SK-N-SH (cell line): Measurements from ENCODE around the gene DIRAS2. TPM values are rescaled to one million over a fixed set of nuclear protein-coding genes. Genes with fewer than 3 reads are reported as not detected.
A peak's percentile ranks its signal among the peaks of the same experiment; 100 is the strongest.

ENCODE experiments used
- CTCF ChIA-PET: fragments of 300-600, 350-600 bp; formaldehyde crosslinking; extraction: SDS; loops from one replicate; lab custom pipeline; 2021; lab: Yijun Ruan, JAX
- POLR2A ChIA-PET: fragments of 350-600 bp; sonication (Branson Sonifier 250); formaldehyde crosslinking; extraction: SDS; loops from one replicate; lab custom pipeline; 2020; ENCODE audit warnings: antibody characterized with exemption, inconsistent platforms; lab: Yijun Ruan, JAX
- DNase-seq: peaks from one replicate; pipeline ENCODE4 v3.0.0; 2012
- H2AFZ ChIP-seq: fragments of 200-600 bp; sonication (generic); 2 replicates; pipeline ENCODE4 v1.8.1; 2016; ENCODE audit warnings: antibody characterized with exemption, mild to moderate bottlenecking, low read depth
- H3F3A ChIP-seq: fragments of 200-600 bp; sonication (generic); replicated peaks from 2 replicates; pipeline ENCODE3; 2016; ENCODE audit warnings: antibody characterized with exemption, mild to moderate bottlenecking; ENCODE audit not compliant: insufficient read depth
- H3K27ac ChIP-seq, 2 experiments: fragments of 200-500 bp in 1 of 2; fragments of 200-600 bp in 1 of 2; sonication (Bioruptor generic) in 1 of 2; sonication (generic), shearing (Covaris generic) in 1 of 2; 2 replicates each; pipeline versions ENCODE4 v1.5.1 to v1.6.1; 2014 to 2016; ENCODE audit warnings: low read depth in 2 of 2, inconsistent platforms in 1 of 2, low read length in 1 of 2, mild to moderate bottlenecking in 1 of 2, mixed read lengths in 1 of 2
- H3K27me3 ChIP-seq: fragments of 200-600 bp; sonication (generic), shearing (Covaris generic); 2 replicates; pipeline ENCODE4 v1.6.1; 2016; ENCODE audit warnings: mixed run types; ENCODE audit not compliant: insufficient read depth
- H3K36me3 ChIP-seq, 2 experiments: fragments of 200-500 bp in 1 of 2; fragments of 200-600 bp in 1 of 2; sonication (Bioruptor generic) in 1 of 2; sonication (generic) in 1 of 2; replicated peaks in 1 of 2; 2 replicates each; pipeline versions ENCODE3 to v1.5.1; 2014 to 2016; ENCODE audit warnings: low read length in 1 of 2, mild to moderate bottlenecking in 1 of 2; ENCODE audit not compliant: insufficient read depth in 2 of 2, control insufficient read depth in 1 of 2
- H3K4me1 ChIP-seq, 2 experiments: fragments of 200-500 bp in 1 of 2; fragments of 200-600 bp in 1 of 2; sonication (Bioruptor generic) in 1 of 2; sonication (generic), shearing (Covaris generic) in 1 of 2; 2 replicates each; pipeline versions ENCODE4 v1.5.1 to v1.6.1; 2014 to 2016; ENCODE audit warnings: low read depth in 1 of 2, low read length in 1 of 2, mixed run types in 1 of 2; ENCODE audit not compliant: insufficient read depth in 2 of 2, control insufficient read depth in 1 of 2
- H3K4me2 ChIP-seq: fragments of 200-600 bp; sonication (generic), shearing (Covaris generic); 2 replicates; pipeline ENCODE4 v1.6.1; 2017; ENCODE audit warnings: mixed run types
- H3K4me3 ChIP-seq, 2 experiments: fragments of 200-500 bp in 1 of 2; fragments of 200-600 bp in 1 of 2; sonication (Bioruptor generic) in 1 of 2; sonication (generic), shearing (Covaris generic) in 1 of 2; 2 replicates each; pipeline versions ENCODE4 v1.5.1 to v1.8.1; 2014 to 2016; ENCODE audit warnings: low read depth in 2 of 2, inconsistent platforms in 1 of 2, low read length in 1 of 2, mild to moderate bottlenecking in 1 of 2, mixed read lengths in 1 of 2, moderate library complexity in 1 of 2
- H3K79me2 ChIP-seq: fragments of 200-600 bp; sonication (generic); 2 replicates; pipeline ENCODE4 v1.8.1; 2017; ENCODE audit warnings: mild to moderate bottlenecking; ENCODE audit not compliant: insufficient read depth
- H3K9ac ChIP-seq: fragments of 200-600 bp; sonication (generic); 2 replicates; pipeline ENCODE4 v1.6.1; 2017; ENCODE audit warnings: mixed run types
- H3K9me2 ChIP-seq: fragments of 200-600 bp; sonication (generic); 2 replicates; pipeline ENCODE4 v1.6.1; 2017; ENCODE audit warnings: mixed run types
- H3K9me3 ChIP-seq: fragments of 200-600 bp; sonication (generic); 2 replicates; pipeline ENCODE4 v1.6.1; 2017; ENCODE audit warnings: mixed run types, mild to moderate bottlenecking, moderate library complexity
- H4K20me1 ChIP-seq: fragments of 200-600 bp; sonication (generic); 2 replicates; pipeline ENCODE4 v1.6.1; 2017; ENCODE audit warnings: mild to moderate bottlenecking, mixed run types; ENCODE audit not compliant: insufficient read depth
- ELF1 ChIP-seq: IDR thresholded peaks from 2 replicates; pipeline ENCODE4 v1.4.0; 2012
- EZH2phosphoT487 ChIP-seq: fragments of 200-600 bp; sonication (generic); IDR thresholded peaks from 2 replicates; pipeline ENCODE4 v1.6.1; 2017; ENCODE audit warnings: low read depth, mixed run types, mild to moderate bottlenecking, antibody characterized with exemption, moderate library complexity, borderline replicate concordance
- GATA2 ChIP-seq: sonication (generic); formaldehyde crosslinking; IDR thresholded peaks from 2 replicates; pipeline ENCODE4 v1.5.0; 2020; ENCODE audit warnings: mild to moderate bottlenecking, missing genetic modification reagents
- JUND ChIP-seq: IDR thresholded peaks from 2 replicates; pipeline ENCODE4 v1.4.0; 2012
- MXI1 ChIP-seq: IDR thresholded peaks from 2 replicates; pipeline ENCODE4 v1.6.1; 2012; ENCODE audit warnings: mild to moderate bottlenecking, low read depth, low read length, improper control_type of control experiment
- NFIC ChIP-seq: IDR thresholded peaks from 2 replicates; pipeline ENCODE4 v1.4.0; 2012; ENCODE audit warnings: borderline replicate concordance
- RAD21 ChIP-seq: IDR thresholded peaks from 2 replicates; pipeline ENCODE4 v1.6.1; 2012; ENCODE audit warnings: mild to moderate bottlenecking, low read length
- RCOR1 ChIP-seq: fragments of 150-350 bp; IDR thresholded peaks from 2 replicates; pipeline ENCODE4 v1.6.1; 2017; ENCODE audit warnings: antibody characterized with exemption, low read length
- RFX5 ChIP-seq: IDR thresholded peaks from 2 replicates; pipeline ENCODE4 v1.6.1; 2012; ENCODE audit warnings: mild to moderate bottlenecking, improper control_type of control experiment, low read length
- RXRA ChIP-seq: IDR thresholded peaks from 2 replicates; pipeline ENCODE4 v1.4.0; 2012; ENCODE audit warnings: low read depth, mild to moderate bottlenecking, borderline replicate concordance
- TEAD4 ChIP-seq: IDR thresholded peaks from 2 replicates; pipeline ENCODE4 v1.4.0; 2012; ENCODE audit warnings: mild to moderate bottlenecking, borderline replicate concordance; ENCODE audit not compliant: insufficient read depth
- YY1 ChIP-seq: IDR thresholded peaks from 2 replicates; pipeline ENCODE4 v1.4.0; 2012; ENCODE audit warnings: low read depth, mild to moderate bottlenecking
- WGBS: methylation state at CpG from one replicate; pipeline ENCODE4 v1.1.6; 2017; ENCODE audit warnings: low lambda C conversion rate; 5-methylcytosine and 5-hydroxymethylcytosine counted together
- polyA plus RNA-seq, 3 experiments: library from polyadenylated mRNA; depleted of rRNA; stranded (reverse); fragments of >200 nt; gene quantifications; 2 replicates each; pipeline ENCODE4 v1.2.3, GENCODE V29; 2012
- TF ChIP-seq, protein P1 (sequence below): fragments of 150-350 bp; IDR thresholded peaks from 2 replicates; pipeline ENCODE4 v1.6.1; 2017; ENCODE audit warnings: antibody characterized with exemption, low read length, low read depth, borderline replicate concordance
- TF ChIP-seq, protein P2 (sequence below): IDR thresholded peaks from 2 replicates; pipeline ENCODE4 v1.4.0; 2012; ENCODE audit warnings: low read depth, borderline replicate concordance
- TF ChIP-seq, protein P3 (sequence below): fragments of 150-350 bp; IDR thresholded peaks from 2 replicates; pipeline ENCODE4 v1.6.1; 2016; ENCODE audit warnings: mild to moderate bottlenecking, low read depth, low read length
- TF ChIP-seq, protein P4 (sequence below): IDR thresholded peaks from 2 replicates; pipeline ENCODE4 v1.4.0; 2012; ENCODE audit warnings: low read depth
- TF ChIP-seq, protein P5 (sequence below): IDR thresholded peaks from 2 replicates; pipeline ENCODE4 v1.4.0; 2012; ENCODE audit warnings: low read depth, borderline replicate concordance
- TF ChIP-seq, protein P6 (sequence below): fragments of 200-600 bp; sonication (generic); IDR thresholded peaks from 2 replicates; pipeline ENCODE4 v1.6.1; 2017; ENCODE audit warnings: antibody characterized with exemption, mild to moderate bottlenecking, moderate library complexity
- TF ChIP-seq, protein P7 (sequence below): IDR thresholded peaks from 2 replicates; pipeline ENCODE4 v1.6.1; 2012; ENCODE audit warnings: mild to moderate bottlenecking, low read depth, low read length, moderate library complexity

Gene DIRAS2
- polyA plus RNA-seq, 1 of the 3 experiments (the other 2 are of a cell fraction), result not detected

DNA sequence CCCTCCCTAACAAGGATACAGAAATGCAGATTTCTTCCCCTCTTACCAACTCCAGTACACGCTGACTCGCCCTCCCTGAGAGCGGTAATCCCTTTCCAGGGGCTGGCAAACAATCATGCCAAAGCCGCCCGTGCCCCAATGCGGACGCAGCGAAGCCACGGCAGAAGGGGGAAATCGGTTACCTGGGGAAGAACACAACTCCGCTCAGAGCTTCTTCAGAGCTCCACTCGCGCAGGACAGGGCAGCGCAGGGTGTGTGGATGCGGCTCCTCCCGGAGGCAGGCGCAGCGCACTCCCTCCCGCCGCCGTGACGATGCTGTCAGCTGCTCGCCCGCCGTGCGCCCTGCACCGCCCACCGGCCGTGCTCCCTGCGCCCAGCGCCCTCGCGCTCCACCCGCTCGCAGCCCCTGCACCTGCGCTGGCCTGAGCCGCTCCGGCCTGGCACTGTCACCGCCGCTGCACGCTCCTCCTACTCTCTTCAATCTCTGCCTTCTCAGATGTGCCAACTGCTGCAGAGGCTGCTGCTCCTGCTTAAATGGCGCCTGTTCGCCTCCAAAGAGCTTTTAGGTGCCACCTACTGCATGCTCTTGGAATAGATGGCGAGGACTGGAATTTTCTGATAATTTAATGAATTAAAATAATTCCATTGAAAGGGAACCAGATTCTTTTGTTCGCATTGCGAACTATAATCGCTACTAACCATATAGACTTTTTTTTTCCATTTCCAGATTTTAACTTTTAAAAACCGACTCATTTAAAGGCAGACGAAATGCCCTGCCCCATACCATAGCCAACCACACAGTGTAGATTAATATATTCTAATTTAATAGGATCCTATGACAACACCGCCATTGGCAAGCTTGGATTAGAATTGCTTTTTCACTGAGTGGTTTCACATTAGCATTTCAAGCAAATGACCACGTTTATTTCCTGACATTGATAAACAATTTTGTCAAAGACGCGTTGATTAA lies at the start of gene DIRAS2 (continued):
- TF ChIP-seq, protein P1, sequence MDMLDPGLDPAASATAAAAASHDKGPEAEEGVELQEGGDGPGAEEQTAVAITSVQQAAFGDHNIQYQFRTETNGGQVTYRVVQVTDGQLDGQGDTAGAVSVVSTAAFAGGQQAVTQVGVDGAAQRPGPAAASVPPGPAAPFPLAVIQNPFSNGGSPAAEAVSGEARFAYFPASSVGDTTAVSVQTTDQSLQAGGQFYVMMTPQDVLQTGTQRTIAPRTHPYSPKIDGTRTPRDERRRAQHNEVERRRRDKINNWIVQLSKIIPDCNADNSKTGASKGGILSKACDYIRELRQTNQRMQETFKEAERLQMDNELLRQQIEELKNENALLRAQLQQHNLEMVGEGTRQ, result no peak
- TF ChIP-seq, protein P2, sequence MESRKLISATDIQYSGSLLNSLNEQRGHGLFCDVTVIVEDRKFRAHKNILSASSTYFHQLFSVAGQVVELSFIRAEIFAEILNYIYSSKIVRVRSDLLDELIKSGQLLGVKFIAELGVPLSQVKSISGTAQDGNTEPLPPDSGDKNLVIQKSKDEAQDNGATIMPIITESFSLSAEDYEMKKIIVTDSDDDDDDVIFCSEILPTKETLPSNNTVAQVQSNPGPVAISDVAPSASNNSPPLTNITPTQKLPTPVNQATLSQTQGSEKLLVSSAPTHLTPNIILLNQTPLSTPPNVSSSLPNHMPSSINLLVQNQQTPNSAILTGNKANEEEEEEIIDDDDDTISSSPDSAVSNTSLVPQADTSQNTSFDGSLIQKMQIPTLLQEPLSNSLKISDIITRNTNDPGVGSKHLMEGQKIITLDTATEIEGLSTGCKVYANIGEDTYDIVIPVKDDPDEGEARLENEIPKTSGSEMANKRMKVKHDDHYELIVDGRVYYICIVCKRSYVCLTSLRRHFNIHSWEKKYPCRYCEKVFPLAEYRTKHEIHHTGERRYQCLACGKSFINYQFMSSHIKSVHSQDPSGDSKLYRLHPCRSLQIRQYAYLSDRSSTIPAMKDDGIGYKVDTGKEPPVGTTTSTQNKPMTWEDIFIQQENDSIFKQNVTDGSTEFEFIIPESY, result no peak
- TF ChIP-seq, protein P3, sequence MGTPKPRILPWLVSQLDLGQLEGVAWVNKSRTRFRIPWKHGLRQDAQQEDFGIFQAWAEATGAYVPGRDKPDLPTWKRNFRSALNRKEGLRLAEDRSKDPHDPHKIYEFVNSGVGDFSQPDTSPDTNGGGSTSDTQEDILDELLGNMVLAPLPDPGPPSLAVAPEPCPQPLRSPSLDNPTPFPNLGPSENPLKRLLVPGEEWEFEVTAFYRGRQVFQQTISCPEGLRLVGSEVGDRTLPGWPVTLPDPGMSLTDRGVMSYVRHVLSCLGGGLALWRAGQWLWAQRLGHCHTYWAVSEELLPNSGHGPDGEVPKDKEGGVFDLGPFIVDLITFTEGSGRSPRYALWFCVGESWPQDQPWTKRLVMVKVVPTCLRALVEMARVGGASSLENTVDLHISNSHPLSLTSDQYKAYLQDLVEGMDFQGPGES, result no peak
- no peak for TF ChIP-seq NFIC
- no peak for TF ChIP-seq RXRA
- 0 out of 2 replicates have a peak, but pooled peaks have one; percentile 15 for TF ChIP-seq RFX5
- TF ChIP-seq TEAD4, result no peak
- TF ChIP-seq, protein P4, sequence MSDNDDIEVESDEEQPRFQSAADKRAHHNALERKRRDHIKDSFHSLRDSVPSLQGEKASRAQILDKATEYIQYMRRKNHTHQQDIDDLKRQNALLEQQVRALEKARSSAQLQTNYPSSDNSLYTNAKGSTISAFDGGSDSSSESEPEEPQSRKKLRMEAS, result no peak
- TF ChIP-seq YY1, result no peak
- no peak for TF ChIP-seq GATA2

DNA sequence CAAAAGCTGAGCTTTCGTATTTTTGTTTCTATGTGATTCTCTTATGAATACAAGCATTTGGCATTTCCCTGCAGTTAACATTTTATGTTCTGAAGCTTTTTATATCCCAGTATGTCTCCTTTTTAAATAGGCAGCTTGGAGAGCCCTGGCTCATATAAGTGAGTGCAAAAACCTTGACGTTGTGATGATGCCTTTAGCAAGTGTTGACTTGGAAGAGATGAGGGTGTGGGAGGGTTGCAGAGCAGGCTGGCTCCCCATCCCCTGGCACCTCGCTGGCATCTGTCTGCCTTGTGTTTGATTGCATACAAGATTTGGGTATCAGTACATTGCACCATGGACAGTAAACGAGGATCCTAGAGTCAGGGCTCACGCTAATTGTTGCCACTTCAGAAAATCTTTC lies 42.1 kb upstream of the DIRAS2 start:
- Histone ChIP-seq H3K9me2 (no peaks in the 10 kb centered on the region), H3F3A (no peaks in the 10 kb centered on the region), H3K27me3 (no peaks in the 10 kb centered on the region), H3K27ac (no peak overlapping the region), H3K9ac (no peak overlapping the region), H3K36me3 (no peaks in the 10 kb centered on the region), H4K20me1 (no peaks in the 10 kb centered on the region), H3K79me2 (no peaks in the 10 kb centered on the region), H3K4me3 (no peak overlapping the region), H2AFZ (no peak overlapping the region), H3K9me3 (no peaks in the 10 kb centered on the region), H3K4me2 (no peak overlapping the region), H3K4me1 (no peaks in the 10 kb centered on the region)
- no peak for DNase-seq
- WGBS, result 34% methylated on average over 5 of the region's 5 CpGs
- ChIA-PET CTCF (interaction anchor here (1.0 to 2.0 kb wide), 3 partner anchors 15 to 543 kb away, joined by 3 to 5 read pairs (median 4); no protein-coding TSS in a partner anchor), POLR2A (no interaction called here)
- TF ChIP-seq, protein P5, sequence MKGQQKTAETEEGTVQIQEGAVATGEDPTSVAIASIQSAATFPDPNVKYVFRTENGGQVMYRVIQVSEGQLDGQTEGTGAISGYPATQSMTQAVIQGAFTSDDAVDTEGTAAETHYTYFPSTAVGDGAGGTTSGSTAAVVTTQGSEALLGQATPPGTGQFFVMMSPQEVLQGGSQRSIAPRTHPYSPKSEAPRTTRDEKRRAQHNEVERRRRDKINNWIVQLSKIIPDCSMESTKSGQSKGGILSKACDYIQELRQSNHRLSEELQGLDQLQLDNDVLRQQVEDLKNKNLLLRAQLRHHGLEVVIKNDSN, result no peak
- no peak for TF ChIP-seq EZH2phosphoT487
- TF ChIP-seq RAD21, result no peak
- TF ChIP-seq, protein P6, sequence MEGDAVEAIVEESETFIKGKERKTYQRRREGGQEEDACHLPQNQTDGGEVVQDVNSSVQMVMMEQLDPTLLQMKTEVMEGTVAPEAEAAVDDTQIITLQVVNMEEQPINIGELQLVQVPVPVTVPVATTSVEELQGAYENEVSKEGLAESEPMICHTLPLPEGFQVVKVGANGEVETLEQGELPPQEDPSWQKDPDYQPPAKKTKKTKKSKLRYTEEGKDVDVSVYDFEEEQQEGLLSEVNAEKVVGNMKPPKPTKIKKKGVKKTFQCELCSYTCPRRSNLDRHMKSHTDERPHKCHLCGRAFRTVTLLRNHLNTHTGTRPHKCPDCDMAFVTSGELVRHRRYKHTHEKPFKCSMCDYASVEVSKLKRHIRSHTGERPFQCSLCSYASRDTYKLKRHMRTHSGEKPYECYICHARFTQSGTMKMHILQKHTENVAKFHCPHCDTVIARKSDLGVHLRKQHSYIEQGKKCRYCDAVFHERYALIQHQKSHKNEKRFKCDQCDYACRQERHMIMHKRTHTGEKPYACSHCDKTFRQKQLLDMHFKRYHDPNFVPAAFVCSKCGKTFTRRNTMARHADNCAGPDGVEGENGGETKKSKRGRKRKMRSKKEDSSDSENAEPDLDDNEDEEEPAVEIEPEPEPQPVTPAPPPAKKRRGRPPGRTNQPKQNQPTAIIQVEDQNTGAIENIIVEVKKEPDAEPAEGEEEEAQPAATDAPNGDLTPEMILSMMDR, result no peak
- no peak for TF ChIP-seq JUND
- no peak for TF ChIP-seq ELF1
- TF ChIP-seq, protein P4, result no peak
- TF ChIP-seq, protein P7, sequence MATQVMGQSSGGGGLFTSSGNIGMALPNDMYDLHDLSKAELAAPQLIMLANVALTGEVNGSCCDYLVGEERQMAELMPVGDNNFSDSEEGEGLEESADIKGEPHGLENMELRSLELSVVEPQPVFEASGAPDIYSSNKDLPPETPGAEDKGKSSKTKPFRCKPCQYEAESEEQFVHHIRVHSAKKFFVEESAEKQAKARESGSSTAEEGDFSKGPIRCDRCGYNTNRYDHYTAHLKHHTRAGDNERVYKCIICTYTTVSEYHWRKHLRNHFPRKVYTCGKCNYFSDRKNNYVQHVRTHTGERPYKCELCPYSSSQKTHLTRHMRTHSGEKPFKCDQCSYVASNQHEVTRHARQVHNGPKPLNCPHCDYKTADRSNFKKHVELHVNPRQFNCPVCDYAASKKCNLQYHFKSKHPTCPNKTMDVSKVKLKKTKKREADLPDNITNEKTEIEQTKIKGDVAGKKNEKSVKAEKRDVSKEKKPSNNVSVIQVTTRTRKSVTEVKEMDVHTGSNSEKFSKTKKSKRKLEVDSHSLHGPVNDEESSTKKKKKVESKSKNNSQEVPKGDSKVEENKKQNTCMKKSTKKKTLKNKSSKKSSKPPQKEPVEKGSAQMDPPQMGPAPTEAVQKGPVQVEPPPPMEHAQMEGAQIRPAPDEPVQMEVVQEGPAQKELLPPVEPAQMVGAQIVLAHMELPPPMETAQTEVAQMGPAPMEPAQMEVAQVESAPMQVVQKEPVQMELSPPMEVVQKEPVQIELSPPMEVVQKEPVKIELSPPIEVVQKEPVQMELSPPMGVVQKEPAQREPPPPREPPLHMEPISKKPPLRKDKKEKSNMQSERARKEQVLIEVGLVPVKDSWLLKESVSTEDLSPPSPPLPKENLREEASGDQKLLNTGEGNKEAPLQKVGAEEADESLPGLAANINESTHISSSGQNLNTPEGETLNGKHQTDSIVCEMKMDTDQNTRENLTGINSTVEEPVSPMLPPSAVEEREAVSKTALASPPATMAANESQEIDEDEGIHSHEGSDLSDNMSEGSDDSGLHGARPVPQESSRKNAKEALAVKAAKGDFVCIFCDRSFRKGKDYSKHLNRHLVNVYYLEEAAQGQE, result no peak
- TF ChIP-seq YY1, result no peak
- no peak for TF ChIP-seq MXI1
- no peak for TF ChIP-seq NFIC
- TF ChIP-seq RCOR1, result no peak
